Measurements from ENCODE around the gene CSF2RB.

The CSF2RB gene

GRCh38 chr22:36910461-36910860, 3.0 kb upstream of the CSF2RB start:
- no peak for TF ChIP-seq CTCF (IDR thresholded peaks at IDR 0.05; ENCODE audit: low read depth, low read length)
- DNase-seq (ENCODE audit: extremely low read depth, low read depth): no peak

- no peak for TF ChIP-seq CTCF (IDR thresholded peaks at IDR 0.05; ENCODE audit: low read depth, low read length)
- no peak for DNase-seq (ENCODE audit: extremely low read depth, low read depth)
Measured at GRCh38 chr22:36911887-36912661, 1.4 kb upstream of the CSF2RB start.

GRCh38 chr22:36912694-36913426, 568 bp upstream of the CSF2RB start:
- no peak for TF ChIP-seq CTCF (IDR thresholded peaks at IDR 0.05; ENCODE audit: low read depth, low read length)
- DNase-seq (ENCODE audit: extremely low read depth, low read depth): no peak

GRCh38 chr22:36914390-36914752, 943 bp downstream of the CSF2RB start:
- TF ChIP-seq CTCF (IDR thresholded peaks at IDR 0.05; ENCODE audit: low read depth, low read length): no peak
- DNase-seq (ENCODE audit: extremely low read depth, low read depth): no peak

- DNase-seq (ENCODE audit: extremely low read depth, low read depth): no peak
- TF ChIP-seq CTCF (IDR thresholded peaks at IDR 0.05; ENCODE audit: low read depth, low read length): no peak
Measured at GRCh38 chr22:36916034-36916433, 2.6 kb downstream of the CSF2RB start.

- TF ChIP-seq CTCF (IDR thresholded peaks at IDR 0.05; ENCODE audit: low read depth, low read length): no peak
- no peak for DNase-seq (ENCODE audit: extremely low read depth, low read depth)
Measured at GRCh38 chr22:36918586-36919284, 5.3 kb downstream of the CSF2RB start.

Data from AG09319 (cell line).